ENCODE results near the gene MYCBP2. TPM values are rescaled to one million over a fixed set of nuclear protein-coding genes. Genes with fewer than 3 reads are reported as not detected.

MYCBP2 gene
- total RNA-seq, 8 experiments from 2014 or later = 53.8 to 118 (median 89.4) TPM

DNA sequence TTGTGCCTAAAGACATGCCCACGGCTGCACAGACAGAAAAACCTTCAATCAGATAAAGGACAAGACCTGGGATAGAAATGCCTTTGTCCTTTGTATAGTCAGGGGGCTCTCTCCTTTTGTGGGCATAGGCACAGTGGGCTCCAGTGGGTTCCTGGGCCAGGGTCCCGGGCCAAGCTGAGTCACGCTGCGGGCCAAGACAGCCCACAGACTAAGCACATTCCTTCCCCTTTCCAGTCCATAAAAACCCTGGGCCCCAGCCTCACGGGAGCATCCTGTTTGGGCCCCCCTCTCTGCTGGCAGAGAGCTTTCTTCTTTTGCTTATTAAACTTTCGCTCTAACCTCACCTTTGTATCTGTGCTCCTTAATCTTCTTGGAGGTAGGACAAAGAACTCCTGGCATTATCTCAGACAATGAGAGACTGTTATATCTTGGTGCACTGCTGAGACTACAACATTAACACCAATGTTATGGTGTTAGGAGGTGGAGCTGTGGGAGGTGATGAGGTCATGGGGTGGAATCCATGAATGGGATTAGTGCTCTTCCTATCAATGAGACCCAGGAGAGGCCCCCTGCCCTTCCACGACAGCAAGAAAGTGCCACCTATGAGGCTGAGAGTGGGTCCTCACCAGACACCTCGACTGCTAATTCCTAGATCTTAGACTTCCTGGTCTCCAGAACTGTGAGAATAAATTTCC, 279.1 kb downstream of the MYCBP2 start:
- H3K4me3 ChIP-seq = no peak overlapping the region
- H3K4me1 ChIP-seq (replicated peaks in 1 of 2) = no peaks in the 10 kb centered on the region
- in situ Hi-C loops (cut with MboI; ENCODE audit: low pct_unique_long_range_greater_than_20kb in 2 of 9, low sequenced_read_pairs in 9 of 9, unreplicated experiment in 9 of 9) = no loop called here
- H3K27ac ChIP-seq = no peak overlapping the region
- WGBS, 10 experiments = 79 to 100% (median 90%) methylated on average over 1 to 6 of the region's 8 CpGs; no CpG with 5 or more reads in 2 of the 10 experiments
- ATAC-seq (replicated peaks in 6 of 8) = no peak

- Histone ChIP-seq H3K4me1 (replicated peaks in 1 of 2) (no peaks in the 10 kb centered on the region), H3K27ac (no peak overlapping the region), H3K4me3 (no peak overlapping the region)
- WGBS, 10 experiments = 41 to 100% (median 94%) methylated on average over 1 to 5 of the region's 5 CpGs; no CpG with 5 or more reads in 1 of the 10 experiments
- no peak for ATAC-seq (replicated peaks in 6 of 8)
- in situ Hi-C loops (cut with MboI; ENCODE audit: low pct_unique_long_range_greater_than_20kb in 2 of 9, low sequenced_read_pairs in 9 of 9, unreplicated experiment in 9 of 9) = no loop called here
Observed at GRCh38 chr13:77042566-77043177, 284.2 kb downstream of the MYCBP2 start.

DNA sequence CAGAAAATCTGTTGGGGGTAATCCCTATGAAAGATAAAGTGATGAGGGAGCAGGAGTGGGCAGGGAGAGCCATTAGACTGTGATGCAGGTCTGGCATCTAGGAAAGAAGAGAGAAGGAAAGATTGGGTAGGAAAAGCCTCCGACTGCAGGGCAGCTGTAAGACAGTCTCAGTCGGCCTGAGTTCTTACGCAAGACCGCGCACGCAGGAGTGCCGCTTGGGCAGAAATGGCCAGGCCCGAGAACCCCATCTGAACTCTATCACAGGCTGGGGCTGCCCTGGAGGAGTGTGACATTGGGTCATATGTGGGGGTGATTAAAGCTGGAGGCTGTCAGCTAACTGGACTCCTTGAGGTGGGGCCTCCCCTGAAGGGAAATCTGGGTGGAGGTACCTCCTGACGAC, 286.1 kb downstream of the MYCBP2 start:
- no peak overlapping the region for H3K27ac ChIP-seq
- no peak for ATAC-seq (replicated peaks in 6 of 8)

DNA sequence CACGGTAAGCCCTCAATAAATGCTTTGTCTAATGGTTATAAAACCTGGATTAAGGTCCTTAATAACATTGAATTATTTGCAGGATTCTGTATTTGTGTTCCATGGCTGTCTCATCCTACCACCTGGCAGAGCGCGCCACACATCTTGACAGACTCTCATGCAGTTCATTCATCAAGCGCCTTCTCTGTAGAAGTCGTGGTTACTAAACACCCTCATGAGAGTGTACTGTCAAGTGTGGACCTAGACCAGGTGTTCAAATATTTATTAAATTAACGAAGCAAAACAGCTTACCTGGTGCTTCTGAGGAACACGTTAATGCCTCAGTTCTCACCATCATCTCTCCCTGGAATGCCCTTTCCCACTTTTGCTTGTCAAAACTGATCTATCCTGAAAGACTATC, 286.8 kb downstream of the MYCBP2 start:
- H3K4me1 ChIP-seq (replicated peaks in 1 of 2) = no peaks in the 10 kb centered on the region
- no peak overlapping the region for H3K27ac ChIP-seq
- in situ Hi-C loops (cut with MboI; ENCODE audit: low pct_unique_long_range_greater_than_20kb in 2 of 9, low sequenced_read_pairs in 9 of 9, unreplicated experiment in 9 of 9) = no loop called here
- no peak overlapping the region for H3K4me3 ChIP-seq
- no peak for ATAC-seq (replicated peaks in 6 of 8)
- WGBS, 10 experiments = 78 to 100% (median 91%) methylated on average over 1 to 6 of the region's 7 CpGs; no CpG with 5 or more reads in 2 of the 10 experiments

More for the DNA sequence above, 286.1 kb downstream of the MYCBP2 start:
- in situ Hi-C loops (cut with MboI; ENCODE audit: low pct_unique_long_range_greater_than_20kb in 2 of 9, low sequenced_read_pairs in 9 of 9, unreplicated experiment in 9 of 9) = no loop called here
- H3K4me1 ChIP-seq (replicated peaks in 1 of 2) = no peaks in the 10 kb centered on the region
- no peak overlapping the region for H3K4me3 ChIP-seq
- WGBS, 10 experiments = 89 to 100% (median 96%) methylated on average over 1 to 9 of the region's 9 CpGs; no CpG with 5 or more reads in 2 of the 10 experiments

- ATAC-seq (replicated peaks in 6 of 8) = no peak
- 20 to 100% (median 59%) methylated on average over 2 to 5 of the region's 5 CpGs for WGBS, 10 experiments
Observed at GRCh38 chr13:77038907-77039480, 287.9 kb downstream of the MYCBP2 start.

DNA sequence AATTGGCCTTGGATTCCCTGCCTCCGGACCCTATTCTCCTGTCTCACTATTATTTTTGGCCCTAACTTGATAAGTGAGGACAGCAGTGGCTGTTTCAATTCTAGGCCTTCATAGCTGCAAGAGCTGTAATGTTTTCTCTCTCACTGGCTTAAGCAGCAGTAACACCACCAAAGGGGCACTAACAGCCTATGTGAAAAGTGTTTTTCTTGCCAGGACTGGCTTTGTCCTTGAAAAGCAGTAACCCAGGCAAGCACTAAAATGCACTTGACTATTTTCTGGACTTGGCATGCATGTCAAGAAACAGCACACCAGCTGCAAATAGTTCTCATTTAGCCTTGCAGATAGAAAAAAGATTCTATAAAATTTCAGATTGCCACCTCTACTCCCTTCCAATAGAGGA, 290.6 kb downstream of the MYCBP2 start:
- Histone ChIP-seq H3K4me3 (no peak overlapping the region), H3K4me1 (replicated peaks in 1 of 2) (no peaks in the 10 kb centered on the region), H3K27ac (no peak overlapping the region)
- peak in 3 of 8 experiments; percentile 24 to 95 (median 44) for ATAC-seq (replicated peaks in 6 of 8)
- in situ Hi-C loops (cut with MboI; ENCODE audit: low pct_unique_long_range_greater_than_20kb in 2 of 9, low sequenced_read_pairs in 9 of 9, unreplicated experiment in 9 of 9) = no loop called here
- 80 to 100% (median 88%) methylated on average over 1 of the region's 1 CpG; no CpG with 5 or more reads in 7 of the 10 experiments for WGBS, 10 experiments

More at GRCh38 chr13:77038907-77039480, 287.9 kb downstream of the MYCBP2 start:
- no peaks in the 10 kb centered on the region for H3K4me1 ChIP-seq (replicated peaks in 1 of 2)
- no peak overlapping the region for H3K27ac ChIP-seq
- in situ Hi-C loops (cut with MboI; ENCODE audit: low pct_unique_long_range_greater_than_20kb in 2 of 9, low sequenced_read_pairs in 9 of 9, unreplicated experiment in 9 of 9) = no loop called here
- no peak overlapping the region for H3K4me3 ChIP-seq

DNA sequence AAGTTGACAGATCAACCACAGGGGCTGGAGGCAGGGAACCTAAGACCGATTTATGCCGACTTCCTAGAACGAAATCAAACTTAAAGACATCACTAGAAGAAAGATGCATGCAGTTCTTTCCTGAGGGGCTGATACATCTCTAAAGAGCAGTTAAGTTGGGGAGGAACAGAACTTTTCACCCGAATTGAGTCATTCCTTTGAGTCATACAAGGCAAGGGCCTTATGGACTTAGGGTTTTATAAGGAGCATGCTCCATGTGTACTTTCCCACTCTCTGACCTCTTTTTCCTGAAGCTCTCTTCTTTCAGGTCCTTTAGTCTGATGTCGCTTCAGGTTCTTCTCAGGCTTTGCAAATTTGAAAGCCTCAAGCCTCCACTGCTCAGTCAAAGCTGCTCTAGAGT, 292.0 kb downstream of the MYCBP2 start:
- WGBS, 10 experiments = 68 to 100% (median 82%) methylated on average over 1 to 4 of the region's 5 CpGs; no CpG with 5 or more reads in 2 of the 10 experiments
- in situ Hi-C loops (cut with MboI; ENCODE audit: low pct_unique_long_range_greater_than_20kb in 2 of 9, low sequenced_read_pairs in 9 of 9, unreplicated experiment in 9 of 9) = no loop called here
- H3K27ac ChIP-seq = no peak overlapping the region
- peak in 1 of 8 experiments; percentile 51 for ATAC-seq (replicated peaks in 6 of 8)
- no peak overlapping the region for H3K4me3 ChIP-seq
- H3K4me1 ChIP-seq (replicated peaks in 1 of 2) = no peaks in the 10 kb centered on the region

DNA sequence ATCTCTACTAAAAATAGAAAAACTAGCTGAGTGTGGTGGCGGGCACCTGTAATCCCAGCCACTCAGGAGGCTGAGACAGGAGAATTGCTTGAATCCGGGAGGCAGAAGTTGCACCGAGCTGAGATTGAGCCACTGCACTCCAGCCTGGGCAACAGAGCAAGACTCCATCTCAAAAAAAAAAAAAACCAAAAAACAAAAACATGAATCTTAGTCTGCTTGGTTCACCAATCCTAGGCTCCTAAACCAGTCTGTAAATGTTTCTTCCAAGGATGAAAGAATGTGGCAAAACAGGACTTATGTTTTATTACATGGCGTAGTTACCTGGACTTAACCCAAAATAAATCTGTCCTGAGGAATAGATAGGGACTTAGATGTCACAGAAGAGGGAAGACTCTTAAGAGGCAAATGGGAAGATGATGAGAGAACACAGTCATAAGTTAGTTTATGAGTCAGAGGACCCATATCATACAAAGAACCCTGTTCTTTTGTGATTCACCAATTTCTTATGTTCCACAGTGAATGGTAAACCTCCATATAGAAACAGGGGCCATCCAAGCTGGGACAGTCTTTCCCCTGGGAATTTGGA, 293.1 kb downstream of the MYCBP2 start:
- H3K4me3 ChIP-seq = no peak overlapping the region
- no peak overlapping the region for H3K27ac ChIP-seq
- no peak for ATAC-seq (replicated peaks in 6 of 8)
- in situ Hi-C loops (cut with MboI; ENCODE audit: low pct_unique_long_range_greater_than_20kb in 2 of 9, low sequenced_read_pairs in 9 of 9, unreplicated experiment in 9 of 9) = no loop called here
- peaks cover 0 to 2% of the 10 kb centered on the region in 2 donors for H3K4me1 ChIP-seq (replicated peaks in 1 of 2)
- WGBS, 10 experiments = 85 to 100% (median 95%) methylated on average over 1 to 4 of the region's 4 CpGs

DNA sequence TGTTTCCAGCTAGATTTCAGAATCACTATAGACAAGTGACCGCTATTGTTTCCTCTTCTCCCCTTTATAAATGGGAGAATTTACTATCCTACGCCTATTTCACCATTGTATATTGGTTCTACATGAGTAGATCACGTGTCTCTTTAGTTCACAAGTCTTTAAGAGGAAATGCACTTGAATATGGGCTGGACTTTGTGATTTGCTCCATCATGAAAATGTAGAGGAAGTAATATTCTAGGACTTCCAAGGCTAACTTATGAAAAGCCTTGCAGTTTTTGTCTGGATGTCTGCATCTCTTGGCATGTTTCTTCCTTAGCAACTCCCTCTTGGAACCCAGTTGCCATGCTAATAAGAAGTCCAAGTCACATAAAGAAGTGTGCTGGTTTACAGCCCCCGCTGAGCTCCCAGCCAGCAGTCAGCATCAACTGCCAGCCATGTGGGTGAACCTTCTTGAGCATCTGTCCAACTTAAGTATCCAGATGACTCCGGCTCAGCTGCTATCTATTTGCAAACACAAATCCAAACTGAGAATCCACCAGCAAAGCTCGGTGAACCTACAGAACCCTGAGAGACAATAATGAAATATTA, 295.1 kb downstream of the MYCBP2 start:
- in situ Hi-C loops (cut with MboI; ENCODE audit: low pct_unique_long_range_greater_than_20kb in 2 of 9, low sequenced_read_pairs in 9 of 9, unreplicated experiment in 9 of 9) = no loop called here
- H3K27ac ChIP-seq = no peak overlapping the region
- 66 to 100% (median 90%) methylated on average over 1 to 5 of the region's 6 CpGs for WGBS, 10 experiments
- H3K4me3 ChIP-seq = no peak overlapping the region
- H3K4me1 ChIP-seq (replicated peaks in 1 of 2) = peaks cover 8 to 13% of the 10 kb centered on the region in 2 donors
- no peak for ATAC-seq (replicated peaks in 6 of 8)

- Histone ChIP-seq H3K4me3 (no peak overlapping the region), H3K4me1 (replicated peaks in 1 of 2) (peaks cover 15 to 22% of the 10 kb centered on the region in 2 donors), H3K27ac (no peak overlapping the region)
- in situ Hi-C loops (cut with MboI; ENCODE audit: low pct_unique_long_range_greater_than_20kb in 2 of 9, low sequenced_read_pairs in 9 of 9, unreplicated experiment in 9 of 9) = no loop called here
- WGBS, 10 experiments = 70 to 100% (median 100%) methylated on average over 1 of the region's 1 CpG; no CpG with 5 or more reads in 3 of the 10 experiments
- no peak for ATAC-seq (replicated peaks in 6 of 8)
Observed at GRCh38 chr13:77029436-77029835, 297.5 kb downstream of the MYCBP2 start.

- 19 to 77% (median 65%) methylated on average over 2 to 5 of the region's 5 CpGs for WGBS, 10 experiments
- Histone ChIP-seq H3K4me3 (peak overlapping the region in 3 of 5 donors; percentile 88 to 100 (median 93)), H3K27ac (no peak overlapping the region), H3K4me1 (replicated peaks in 1 of 2) (peaks cover 20 to 30% of the 10 kb centered on the region in 2 donors)
- in situ Hi-C loops (cut with MboI; ENCODE audit: low pct_unique_long_range_greater_than_20kb in 2 of 9, low sequenced_read_pairs in 9 of 9, unreplicated experiment in 9 of 9) = no loop called here
- peak in 5 of 8 experiments; percentile 36 to 44 (median 40) for ATAC-seq (replicated peaks in 6 of 8)
Observed at GRCh38 chr13:77028202-77028601, 298.7 kb downstream of the MYCBP2 start.

GRCh38 chr13:77026861-77027621, 299.9 kb downstream of the MYCBP2 start, which contains the start of gene FBXL3:
Gene FBXL3 (minus strand): TSS chr13:77027159. CDS start chr13:77021860, 5,299 bp downstream.
- in situ Hi-C loops (cut with MboI; ENCODE audit: low pct_unique_long_range_greater_than_20kb in 2 of 9, low sequenced_read_pairs in 9 of 9, unreplicated experiment in 9 of 9) = no loop called here
- H3K27ac ChIP-seq = peak within 1 kb of the TSS; percentile 96 to 99

More at GRCh38 chr13:77026861-77027621, 299.9 kb downstream of the MYCBP2 start, which contains the start of gene FBXL3:
- ATAC-seq (replicated peaks in 6 of 8) = peak; percentile 57 to 80 (median 70)
- Histone ChIP-seq H3K4me3 (peak within 1 kb of the TSS; percentile 88 to 100 (median 97)), H3K4me1 (replicated peaks in 1 of 2) (peaks cover 24 to 32% of the 10 kb centered on the region in 2 donors)
- WGBS, 10 experiments = 0 to 4% (median 0%) methylated on average over 2 to 15 of the region's 74 CpGs; no CpG with 5 or more reads in 3 of the 10 experiments
